ENCODE results near the gene RERE. TPM values are rescaled to one million over a fixed set of nuclear protein-coding genes. Genes with fewer than 3 reads are reported as not detected.

RERE gene
- total and polyA plus RNA-seq, 12 donors: 33.4 to 146 (median 72.7) TPM

DNA sequence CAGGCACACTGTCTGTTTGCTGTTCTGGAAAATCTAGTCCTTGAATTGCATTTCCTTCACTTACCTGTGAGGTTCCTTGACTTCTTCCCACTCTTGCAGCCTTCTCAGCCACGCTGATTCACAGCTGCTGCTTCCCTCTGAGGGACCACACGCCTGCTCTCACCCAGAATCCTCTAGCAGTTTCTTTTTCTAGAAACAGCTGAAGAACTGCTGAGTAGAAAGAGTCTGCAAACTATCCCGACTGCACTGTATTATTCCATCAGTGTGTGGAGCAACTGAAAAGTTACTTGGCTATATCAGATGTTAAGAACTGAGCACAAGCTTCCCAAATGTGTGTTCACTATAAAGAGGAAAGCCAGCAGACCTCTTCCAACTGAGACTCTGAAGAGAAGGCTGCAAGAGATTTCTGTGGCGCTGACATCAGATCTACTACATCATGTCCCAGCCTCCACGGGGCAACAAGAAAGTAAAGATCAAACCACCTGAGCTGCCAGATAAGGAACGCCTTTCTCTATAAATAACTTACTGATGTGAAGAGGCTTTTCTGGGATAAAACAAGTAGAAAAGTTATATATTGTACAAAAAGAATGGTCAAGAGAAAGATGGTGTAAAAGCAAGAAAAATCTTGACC lies 226.6 kb downstream of the RERE start:
- WGBS, 4 donors: 58 to 71% (median 65%) methylated on average over 6 of the region's 6 CpGs
- Histone ChIP-seq H3K36me3 (replicated peaks in 1 of 2) (no peaks in the 10 kb centered on the region), H3K27ac (no peak overlapping the region), H3K4me1 (replicated peaks in 1 of 2) (peaks cover 0 to 2% of the 10 kb centered on the region in 2 donors), H3K9me3 (replicated peaks in 1 of 3) (no peaks in the 10 kb centered on the region), H3K27me3 (no peaks in the 10 kb centered on the region), H3K4me3 (no peak overlapping the region)
- TF ChIP-seq, protein P1, sequence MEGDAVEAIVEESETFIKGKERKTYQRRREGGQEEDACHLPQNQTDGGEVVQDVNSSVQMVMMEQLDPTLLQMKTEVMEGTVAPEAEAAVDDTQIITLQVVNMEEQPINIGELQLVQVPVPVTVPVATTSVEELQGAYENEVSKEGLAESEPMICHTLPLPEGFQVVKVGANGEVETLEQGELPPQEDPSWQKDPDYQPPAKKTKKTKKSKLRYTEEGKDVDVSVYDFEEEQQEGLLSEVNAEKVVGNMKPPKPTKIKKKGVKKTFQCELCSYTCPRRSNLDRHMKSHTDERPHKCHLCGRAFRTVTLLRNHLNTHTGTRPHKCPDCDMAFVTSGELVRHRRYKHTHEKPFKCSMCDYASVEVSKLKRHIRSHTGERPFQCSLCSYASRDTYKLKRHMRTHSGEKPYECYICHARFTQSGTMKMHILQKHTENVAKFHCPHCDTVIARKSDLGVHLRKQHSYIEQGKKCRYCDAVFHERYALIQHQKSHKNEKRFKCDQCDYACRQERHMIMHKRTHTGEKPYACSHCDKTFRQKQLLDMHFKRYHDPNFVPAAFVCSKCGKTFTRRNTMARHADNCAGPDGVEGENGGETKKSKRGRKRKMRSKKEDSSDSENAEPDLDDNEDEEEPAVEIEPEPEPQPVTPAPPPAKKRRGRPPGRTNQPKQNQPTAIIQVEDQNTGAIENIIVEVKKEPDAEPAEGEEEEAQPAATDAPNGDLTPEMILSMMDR (IDR thresholded peaks at IDR 0.05): no peak
- no peak for TF ChIP-seq POLR2A (IDR thresholded peaks at IDR 0.05)
- DNase-seq: no peak
- intact Hi-C loops (cut with DNase I): no loop called here

DNA sequence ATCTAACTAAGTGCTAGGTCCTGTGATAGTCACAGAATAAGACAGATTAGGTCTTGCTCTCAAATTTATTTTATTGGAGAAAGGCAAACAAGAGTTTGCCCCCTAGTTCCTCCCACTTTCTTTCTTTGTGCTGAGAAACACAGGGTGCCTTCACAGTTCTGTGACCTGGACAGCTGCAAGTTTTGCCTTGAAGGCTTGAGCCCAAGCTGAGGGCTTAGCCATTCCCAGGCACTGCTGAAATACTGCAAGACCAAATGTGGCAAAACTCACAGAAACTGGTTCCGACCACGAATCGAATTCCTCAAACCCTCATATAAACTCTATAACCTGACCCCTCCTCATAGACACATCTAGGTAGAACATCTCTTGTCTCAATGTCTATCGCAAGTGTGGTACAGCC lies 227.9 kb downstream of the RERE start:
- 83 to 97% (median 93%) methylated on average over 4 of the region's 4 CpGs for WGBS, 4 donors
- intact Hi-C loops (cut with DNase I): no loop called here
- DNase-seq: no peak
- no peak overlapping the region for H3K4me3 ChIP-seq
- H3K9me3 ChIP-seq (replicated peaks in 1 of 3): no peaks in the 10 kb centered on the region
- no peak for TF ChIP-seq POLR2A (IDR thresholded peaks at IDR 0.05)
- TF ChIP-seq, protein P1 (IDR thresholded peaks at IDR 0.05): no peak
- H3K4me1 ChIP-seq (replicated peaks in 1 of 2): no peaks in the 10 kb centered on the region
- no peaks in the 10 kb centered on the region for H3K36me3 ChIP-seq (replicated peaks in 1 of 2)
- no peak overlapping the region for H3K27ac ChIP-seq
- no peaks in the 10 kb centered on the region for H3K27me3 ChIP-seq

DNA sequence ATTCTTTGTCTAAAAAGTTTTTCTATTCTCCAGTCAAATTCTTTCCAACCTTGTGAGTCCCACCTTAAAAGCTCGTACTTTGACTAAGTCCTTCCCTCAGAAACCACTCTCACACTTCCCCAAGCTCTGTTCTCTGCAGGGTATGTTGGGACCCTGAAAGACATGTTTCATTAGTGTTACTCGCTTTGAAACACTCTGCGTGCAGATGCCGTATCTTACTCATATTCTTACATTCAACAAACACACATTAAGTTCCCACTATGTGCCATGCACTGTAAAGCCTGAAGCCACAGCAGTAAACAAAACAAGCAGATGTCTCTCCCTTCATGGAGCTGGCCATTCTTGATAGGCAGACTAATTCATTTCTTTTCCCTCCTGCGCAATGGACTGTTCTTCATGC lies 229.7 kb downstream of the RERE start:
- H3K27me3 ChIP-seq: no peaks in the 10 kb centered on the region
- no peaks in the 10 kb centered on the region for H3K9me3 ChIP-seq (replicated peaks in 1 of 3)
- no peak for DNase-seq
- TF ChIP-seq, protein P1 (IDR thresholded peaks at IDR 0.05): no peak
- TF ChIP-seq POLR2A (IDR thresholded peaks at IDR 0.05): no peak
- no peak overlapping the region for H3K27ac ChIP-seq
- intact Hi-C loops (cut with DNase I): no loop called here
- no peak overlapping the region for H3K4me3 ChIP-seq
- 77 to 82% (median 77%) methylated on average over 5 of the region's 5 CpGs for WGBS, 4 donors
- no peaks in the 10 kb centered on the region for H3K4me1 ChIP-seq (replicated peaks in 1 of 2)
- H3K36me3 ChIP-seq (replicated peaks in 1 of 2): no peaks in the 10 kb centered on the region

DNA sequence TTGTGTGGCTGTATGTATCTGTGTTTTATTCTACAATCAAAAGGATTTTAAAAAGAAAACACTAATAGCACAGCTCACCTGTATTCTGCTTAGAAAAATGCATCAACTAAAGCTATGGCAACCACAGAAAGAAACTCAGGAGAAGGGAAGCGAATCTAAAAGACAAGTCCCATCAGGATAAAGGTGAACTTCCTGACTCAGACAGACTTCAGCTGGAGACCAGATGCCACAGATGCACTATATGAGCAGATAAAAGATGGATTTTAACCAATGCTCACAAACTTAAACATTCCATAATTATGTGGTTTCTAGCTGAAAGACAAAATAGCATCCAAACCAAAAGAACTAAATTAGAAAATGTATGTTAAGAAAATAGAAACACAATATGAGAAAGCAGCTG lies 231.0 kb downstream of the RERE start:
- no peak for TF ChIP-seq POLR2A (IDR thresholded peaks at IDR 0.05)
- TF ChIP-seq, protein P1 (IDR thresholded peaks at IDR 0.05): no peak
- 85 to 100% (median 93%) methylated on average over 1 of the region's 1 CpG for WGBS, 4 donors
- DNase-seq: no peak
- Histone ChIP-seq H3K27me3 (no peaks in the 10 kb centered on the region), H3K27ac (no peak overlapping the region), H3K4me3 (no peak overlapping the region), H3K4me1 (replicated peaks in 1 of 2) (no peaks in the 10 kb centered on the region), H3K9me3 (replicated peaks in 1 of 3) (no peaks in the 10 kb centered on the region), H3K36me3 (replicated peaks in 1 of 2) (no peaks in the 10 kb centered on the region)
- intact Hi-C loops (cut with DNase I): no loop called here

All from adrenal gland (tissue), 12 donors.